HG03469 (cell line): ENCODE measurements around the gene SERPINB6.
"Not testable (repeated sequence)": the region's sequence is repeated elsewhere in the genome, so short reads cannot be mapped to it uniquely, and the experiment has no call there.

Source experiments
- ATAC-seq: cut with Tn5 transposase; IDR thresholded peaks from one replicate; pipeline ENCODE4 v1.9.1; 2021; ENCODE audit warnings: mild to moderate bottlenecking, moderate library complexity, moderate number of reproducible peaks; ENCODE audit not compliant: unreplicated experiment

The SERPINB6 gene

GRCh38 chr6:2940010-2940850, 31.1 kb downstream of the SERPINB6 start:
- peak; percentile 75 for ATAC-seq

DNA sequence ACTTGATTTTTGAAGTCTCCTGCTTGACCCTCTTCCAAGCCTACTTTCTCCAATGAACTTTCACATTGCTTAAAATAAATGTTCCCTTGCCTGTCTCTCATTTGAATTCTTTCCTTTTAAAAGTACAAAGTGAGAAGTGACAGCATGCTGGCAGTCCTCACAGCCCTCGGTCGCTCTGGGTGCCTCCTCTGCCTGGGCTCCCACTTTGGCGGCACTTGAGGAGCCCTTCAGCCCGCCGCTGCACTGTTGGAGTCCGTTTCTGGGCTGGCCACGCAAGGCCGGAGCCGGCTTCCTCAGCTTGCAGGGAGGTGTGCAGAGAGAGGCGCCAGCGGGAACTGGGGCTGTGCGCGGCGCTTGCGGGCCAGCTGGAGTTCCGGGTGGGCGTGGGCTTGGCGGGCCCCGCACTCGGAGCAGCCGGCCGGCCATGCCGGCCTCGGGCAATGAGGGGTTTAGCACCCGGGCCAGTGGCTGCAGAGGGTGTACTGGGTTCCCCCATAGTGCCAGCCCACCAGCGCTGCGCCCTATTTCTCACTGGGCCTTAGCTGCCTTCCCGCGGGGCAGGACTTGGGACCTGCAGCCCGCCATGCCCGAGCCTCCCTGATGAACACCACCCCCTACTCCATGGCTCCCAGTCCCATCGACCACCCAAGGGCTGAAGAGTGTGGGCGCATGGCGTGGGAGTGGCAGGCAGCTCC, 31.9 kb downstream of the SERPINB6 start:
- no peak for ATAC-seq

DNA sequence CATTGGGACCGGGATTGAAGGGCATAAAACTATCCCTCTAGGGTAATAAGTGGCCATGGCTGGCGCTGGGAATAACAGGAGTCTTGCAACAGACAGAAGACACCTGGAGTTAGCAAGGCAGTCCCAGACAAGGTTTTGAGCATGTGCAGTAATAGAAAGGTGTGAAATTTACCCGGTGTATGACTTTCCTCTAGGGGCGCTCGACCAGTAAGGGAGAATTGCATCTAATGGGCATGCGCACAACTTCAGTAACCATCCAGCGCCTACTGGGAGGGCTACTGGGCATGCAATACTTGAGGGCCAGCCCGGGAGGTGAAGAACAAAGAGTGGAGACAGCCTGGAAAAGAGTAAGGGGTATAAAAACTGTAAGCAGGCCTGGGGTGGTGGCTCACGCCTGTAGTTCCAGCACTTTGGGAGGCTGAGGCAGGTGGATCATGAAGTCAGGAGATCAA, 32.7 kb downstream of the SERPINB6 start:
- no peak for ATAC-seq

DNA sequence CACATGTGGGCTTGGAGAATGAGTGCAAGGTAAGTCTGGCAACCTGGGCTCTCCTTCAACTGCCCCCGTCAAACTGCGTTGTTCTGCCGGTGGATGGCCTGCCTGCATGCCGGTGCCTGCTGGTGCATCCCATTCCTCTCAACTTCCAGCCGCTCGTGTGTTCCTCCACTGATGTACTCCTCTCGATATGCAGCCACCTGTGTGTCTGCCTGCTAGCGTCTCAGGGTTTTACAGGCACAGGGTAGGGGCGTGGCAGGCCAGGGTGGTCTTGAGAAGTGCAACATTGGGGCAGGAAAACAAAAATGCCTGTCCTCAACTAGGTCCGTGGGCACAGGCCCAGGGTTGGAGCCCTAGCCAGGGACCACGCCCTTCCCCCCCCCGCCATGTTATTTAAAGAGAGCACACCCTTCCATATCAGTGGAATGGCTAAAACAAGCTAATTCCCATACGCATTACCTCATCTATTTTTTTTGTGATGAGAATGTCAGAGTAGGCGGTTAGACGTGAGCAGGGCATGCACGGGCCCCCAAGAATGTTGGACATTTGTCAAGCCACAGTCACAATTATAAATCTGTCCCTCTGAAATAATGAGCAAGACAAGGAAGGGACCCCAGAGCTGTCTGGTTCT, 33.2 kb downstream of the SERPINB6 start:
- ATAC-seq: no peak

GRCh38 chr6:2937627-2938003, 33.8 kb downstream of the SERPINB6 start:
- no peak for ATAC-seq

DNA sequence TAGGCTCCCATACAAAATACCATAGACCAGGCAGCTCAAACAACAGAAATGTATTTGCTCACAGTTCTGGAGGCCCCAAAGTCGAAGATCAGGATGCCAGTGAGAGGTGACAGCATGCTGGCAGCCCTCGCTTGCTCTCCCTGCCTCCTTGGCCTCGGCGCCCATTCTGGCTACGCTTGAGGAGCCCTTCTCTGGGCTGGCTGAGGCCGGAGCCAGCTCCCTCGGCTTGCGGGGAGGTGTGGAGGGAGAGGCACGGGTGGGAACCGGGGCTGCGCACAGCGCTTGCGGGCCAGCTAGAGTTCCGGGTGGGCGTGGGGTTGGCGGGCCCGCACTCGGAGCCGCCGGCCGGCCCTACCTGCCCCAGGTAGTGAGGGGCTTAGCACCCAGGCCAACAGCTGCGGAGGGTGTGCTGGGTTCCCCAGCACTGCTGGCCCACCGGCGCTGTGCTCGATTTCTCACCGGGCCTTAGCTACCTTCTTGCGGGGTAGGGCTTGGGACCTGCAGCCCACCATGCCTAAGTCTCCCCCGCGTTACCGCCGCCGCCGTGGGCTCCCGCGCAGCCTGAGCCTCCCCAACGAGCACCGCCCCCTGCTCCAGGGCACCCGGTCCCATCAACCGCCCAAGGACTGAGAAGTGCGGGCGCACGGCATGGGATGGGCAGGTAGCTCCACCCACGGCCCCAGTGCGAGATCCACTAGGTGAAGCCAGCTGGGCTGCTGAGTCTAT, 35.6 kb downstream of the SERPINB6 start:
- no peak for ATAC-seq

DNA sequence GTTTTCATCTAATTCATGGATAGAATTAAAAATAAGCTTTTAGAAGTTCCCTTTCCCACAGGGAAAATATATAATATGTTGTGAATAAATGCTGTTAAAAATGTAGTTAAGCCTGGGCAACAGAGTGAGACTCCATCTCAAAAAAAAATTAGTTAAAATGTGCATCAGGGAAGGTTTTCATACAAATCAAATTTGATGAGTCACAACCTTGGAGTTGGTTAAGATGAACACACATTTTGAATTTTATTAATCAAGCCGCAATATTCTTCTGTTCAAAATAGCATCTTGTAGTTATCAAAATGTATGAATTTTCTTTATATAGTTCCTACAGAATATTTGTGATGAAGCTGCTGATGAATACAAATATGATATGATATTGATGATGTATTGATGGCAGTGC, 37.3 kb downstream of the SERPINB6 start:
- no peak for ATAC-seq

- ATAC-seq: not testable (repeated sequence)
Observed at GRCh38 chr6:2932911-2933310, 38.5 kb downstream of the SERPINB6 start.

- peak; percentile 65 for ATAC-seq
Observed at GRCh38 chr6:2931970-2932748, 39.2 kb downstream of the SERPINB6 start.

DNA sequence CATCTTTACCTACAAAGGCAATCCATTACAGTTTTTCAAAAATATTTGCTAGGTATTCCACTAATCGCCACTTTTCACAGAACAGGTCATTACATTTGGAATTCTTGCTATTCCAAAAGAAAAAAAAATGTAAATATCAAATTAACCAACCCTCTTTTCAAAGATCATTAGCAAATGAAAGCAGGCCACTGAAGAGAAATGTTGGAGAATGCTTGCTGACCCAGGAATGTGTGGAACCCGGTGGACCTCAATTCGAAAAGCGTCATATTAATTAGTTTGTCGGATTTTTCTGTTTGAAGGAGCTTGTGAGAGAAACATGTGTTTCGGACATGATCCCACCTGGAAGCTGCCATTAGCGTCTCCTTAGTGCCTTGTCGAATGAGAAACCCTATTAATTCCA, 40.3 kb downstream of the SERPINB6 start:
- no peak for ATAC-seq

DNA sequence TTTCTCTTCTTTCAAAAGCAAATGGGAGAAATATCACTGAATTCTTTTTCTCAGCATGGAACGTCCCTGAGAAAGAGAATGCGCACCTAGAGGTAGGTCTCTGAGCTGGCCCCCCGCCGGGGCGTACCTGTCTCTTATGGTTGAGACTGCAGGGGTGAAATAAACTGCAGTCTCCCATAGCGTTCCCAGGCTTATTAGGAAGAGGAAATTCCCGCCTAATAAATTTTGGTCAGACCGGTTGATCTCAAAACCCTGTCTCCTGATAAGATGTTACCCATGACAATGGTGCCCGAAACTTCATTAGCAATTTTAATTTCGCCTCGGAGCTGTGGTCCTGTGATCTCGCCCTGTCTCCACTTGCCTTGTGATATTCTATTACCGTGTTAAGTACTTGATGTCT, 43.4 kb downstream of the SERPINB6 start:
- not testable (repeated sequence) for ATAC-seq

GRCh38 chr6:2925842-2926747, 45.3 kb downstream of the SERPINB6 start:
- not testable (repeated sequence) for ATAC-seq

GRCh38 chr6:2921520-2922115, 49.7 kb downstream of the SERPINB6 start:
- no peak for ATAC-seq

DNA sequence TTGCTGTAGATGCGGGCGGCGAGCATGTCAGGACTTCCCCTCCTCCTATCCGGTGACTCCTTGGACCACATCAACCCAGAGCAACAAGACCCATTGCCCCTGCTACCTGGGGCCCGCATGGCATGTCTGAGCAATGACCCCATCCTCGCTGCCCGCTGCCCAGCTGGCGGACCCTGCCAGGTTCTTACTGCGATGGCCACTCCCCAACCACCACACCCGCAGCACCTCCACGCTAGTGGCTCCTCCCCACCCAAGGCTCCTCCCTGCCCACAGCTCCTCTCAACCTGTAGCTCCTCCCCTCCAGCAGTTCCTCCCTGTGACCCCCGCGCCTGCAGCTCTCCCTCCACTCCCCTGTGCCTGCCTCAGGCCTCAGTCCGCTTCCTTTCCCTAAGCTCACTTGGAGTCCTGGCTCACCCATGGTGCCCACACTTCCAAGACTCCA, 50.7 kb downstream of the SERPINB6 start:
- no peak for ATAC-seq

DNA sequence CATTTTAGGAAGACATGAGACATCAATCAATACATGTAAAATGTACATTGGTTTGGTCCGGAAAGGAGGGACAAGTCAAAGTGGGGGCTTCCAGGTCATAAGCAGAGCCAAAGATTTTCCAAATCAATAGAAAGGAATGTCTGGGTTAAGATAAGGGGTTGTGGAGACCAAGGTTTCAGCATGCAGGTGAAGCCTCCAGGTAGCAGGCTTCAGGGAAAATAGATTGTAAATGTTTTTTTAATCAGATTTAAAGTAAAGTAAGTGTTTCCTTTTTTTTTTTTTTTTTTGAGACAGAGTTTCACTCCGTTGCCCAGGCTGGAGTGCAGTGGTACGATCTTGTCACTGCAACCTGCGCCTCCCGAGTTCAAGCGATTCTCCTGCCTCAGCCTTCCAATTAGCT, 51.5 kb downstream of the SERPINB6 start:
- no peak for ATAC-seq

- ATAC-seq: no peak
Observed at GRCh38 chr6:2919401-2919800, 52.0 kb downstream of the SERPINB6 start.

GRCh38 chr6:2918936-2919335, 52.4 kb downstream of the SERPINB6 start:
- ATAC-seq: no peak

DNA sequence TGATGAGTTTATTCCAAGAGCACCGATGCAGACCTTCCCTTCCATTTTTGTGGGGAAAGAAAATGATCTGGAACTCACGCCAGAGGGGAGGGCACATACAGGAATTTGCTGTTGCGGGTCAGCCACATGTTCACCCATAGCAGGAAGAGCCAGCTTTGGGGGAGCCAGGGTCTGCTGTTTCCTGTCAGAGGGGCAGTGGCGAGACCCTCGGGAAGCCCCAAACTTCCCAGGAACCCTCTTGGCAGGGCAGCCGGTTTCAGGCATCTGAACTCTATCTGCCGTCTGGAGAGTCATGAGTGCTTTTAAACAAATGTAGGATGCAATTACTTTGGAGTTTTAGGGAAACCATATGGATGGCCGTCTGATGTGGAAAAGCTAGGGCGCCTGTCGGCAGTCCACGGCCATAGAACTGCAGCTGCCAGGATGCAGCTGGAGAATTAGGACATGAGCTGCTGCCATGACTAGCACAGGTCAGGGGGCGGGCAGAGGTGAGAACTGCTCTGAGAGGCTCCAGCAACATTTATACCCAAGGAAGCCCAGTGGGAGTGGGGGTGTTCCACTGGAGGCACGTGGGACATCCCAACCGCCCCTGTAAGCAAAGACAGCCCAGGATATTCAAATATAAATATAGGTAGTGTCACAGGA, 53.4 kb downstream of the SERPINB6 start:
- no peak for ATAC-seq
